Pancreas (tissue), 10 donors: ENCODE measurements around the gene GATAD2B. TPM values are rescaled to one million over a fixed set of nuclear protein-coding genes. Genes with fewer than 3 reads are reported as not detected.
A peak's percentile ranks its signal among the peaks of the same experiment; 100 is the strongest.

Experiments used
- ATAC-seq, 4 donors: fragments of 200-7000 bp; cut with Tn5 transposase; one replicate each; pipeline versions ENCODE4 v1.8.0 to v1.9.1; 2020; ENCODE audit warnings: mild to moderate bottlenecking in 4 of 4, moderate library complexity in 4 of 4
- DNase-seq, 6 donors: peaks; one replicate each; pipeline ENCODE4 v3.0.0-alpha.2; 2020
- FAIRE-seq: peaks from 2 replicates; lab custom pipeline; 2012; peaks lifted over from hg19 to GRCh38; lab: Jason Lieb, UNC
- H3K27ac ChIP-seq, 4 donors: fragments of 200-600 bp; sonication (generic); 1 replicate in 3 of 4; 2 replicates in 1 of 4; pipeline versions ENCODE4 v1.5.0 to v1.8.0; 2020
- H3K27me3 ChIP-seq, 4 donors: fragments of 200-600 bp; one replicate each; pipeline ENCODE4 v1.8.0; 2021
- H3K36me3 ChIP-seq, 3 donors: fragments of 200-600 bp; sonication (generic) in 1 of 3; one replicate each; pipeline versions ENCODE4 v1.5.0 to v1.8.0; 2020 to 2021
- H3K4me1 ChIP-seq, 3 donors: fragments of 200-600 bp; one replicate each; pipeline ENCODE4 v1.8.0; 2021
- H3K4me3 ChIP-seq, 4 donors: fragments of 200-600 bp; sonication (generic) in 2 of 4; one replicate each; pipeline versions ENCODE4 v1.5.0 to v1.8.0; 2020 to 2021
- H3K9me3 ChIP-seq, 4 donors: fragments of 200-600 bp; one replicate each; pipeline ENCODE4 v1.8.0; 2021
- CTCF ChIP-seq, 4 donors: fragments of 200-600 bp; sonication (generic) in 3 of 4; IDR thresholded peaks; one replicate each; pipeline versions ENCODE4 v1.5.0 to v1.8.0; 2021; ENCODE audit warnings: antibody characterized with exemption in 4 of 4
- WGBS, 2 donors: extraction: QIAGEN DNeasy Blood & Tissue Kit; methylation state at CpG; one replicate each; pipeline ENCODE4 v1.1.7; 2013; 5-methylcytosine and 5-hydroxymethylcytosine counted together
- intact Hi-C, 3 donors: fragments of 100-400 bp; cut with DNase I; formaldehyde crosslinking; loops; one replicate each; pipeline versions ENCODE4 v1.11.1 to v1.14.2; 2022
- polyA plus RNA-seq, 2 donors: library from polyadenylated mRNA; stranded (reverse); fragments of 200-250 nt; gene quantifications; one replicate each; pipeline ENCODE4 v1.2.3, GENCODE V29; 2013
- total RNA-seq, 6 donors: library from RNA; stranded (reverse); fragmentation: NEBNext Ultra II Directional in 4 of 6; extraction: Animal tissue kit (Norgen Biotek cat#: 25700) in 4 of 6; gene quantifications; one replicate each; pipeline versions ENCODE4 v1.2.1 to v1.2.4, GENCODE V29; 2021 to 2023
- donor health status: healthy with polysubstance abuse.
- donor health status: DM: no; HTN: no; CAD: no; lungs with moderate emphysema.
- donor health status: DM: no; HTN: no; CAD: no.
- donor health status: control.
- donor health status: control.
- donor health status: Bipolar disorder and iron deficiency.
- donor health status: DM: yes; HTN: yes; CAD: no.
- donor health status: DM: no; HTN: no; CAD: no.
- donor health status: DM: no; HTN: no; CAD: no.
- donor health status: DM: yes; HTN: yes; CAD: no.

Gene GATAD2B
- total and polyA plus RNA-seq, 8 donors, result 4.8 to 27.1 (median 16.2) TPM

DNA sequence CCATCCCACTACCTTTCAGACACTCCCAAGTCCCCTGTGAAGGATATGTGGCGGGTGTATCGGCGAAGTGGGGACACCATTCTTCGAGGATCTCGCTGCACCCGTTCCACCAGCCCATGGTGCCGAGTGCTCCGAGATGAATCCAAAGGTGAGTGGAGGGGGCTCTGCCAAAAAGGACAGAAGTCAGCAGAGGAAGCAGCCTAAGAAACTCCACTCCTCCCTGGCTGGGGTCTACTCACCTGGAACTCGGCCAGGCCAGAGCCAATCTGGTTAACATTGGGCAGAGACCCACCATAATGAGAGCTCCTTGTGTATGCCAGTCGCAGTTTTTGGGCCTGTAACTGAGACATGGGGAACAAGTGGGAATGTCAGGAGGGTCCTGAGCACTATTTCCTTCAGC lies 32.1 kb upstream of the GATAD2B start:
- DNase-seq (peak in 1 of 6 donors; percentile 55), ATAC-seq (no peak), FAIRE-seq (no peak)
- H3K27ac ChIP-seq, result no peak overlapping the region
- peaks cover 0 to 13% (median 4%) of the 10 kb centered on the region in 3 donors for H3K4me1 ChIP-seq
- 90 to 95% methylated on average over 10 of the region's 10 CpGs for WGBS, 2 donors
- intact Hi-C loops, result no loop called here
- no peaks in the 10 kb centered on the region for H3K27me3 ChIP-seq
- peaks cover 0 to 28% (median 6%) of the 10 kb centered on the region in 3 donors for H3K36me3 ChIP-seq
- no peak overlapping the region for H3K4me3 ChIP-seq
- TF ChIP-seq CTCF (IDR thresholded peaks at IDR 0.05), result no peak
- H3K9me3 ChIP-seq, result no peaks in the 10 kb centered on the region

DNA sequence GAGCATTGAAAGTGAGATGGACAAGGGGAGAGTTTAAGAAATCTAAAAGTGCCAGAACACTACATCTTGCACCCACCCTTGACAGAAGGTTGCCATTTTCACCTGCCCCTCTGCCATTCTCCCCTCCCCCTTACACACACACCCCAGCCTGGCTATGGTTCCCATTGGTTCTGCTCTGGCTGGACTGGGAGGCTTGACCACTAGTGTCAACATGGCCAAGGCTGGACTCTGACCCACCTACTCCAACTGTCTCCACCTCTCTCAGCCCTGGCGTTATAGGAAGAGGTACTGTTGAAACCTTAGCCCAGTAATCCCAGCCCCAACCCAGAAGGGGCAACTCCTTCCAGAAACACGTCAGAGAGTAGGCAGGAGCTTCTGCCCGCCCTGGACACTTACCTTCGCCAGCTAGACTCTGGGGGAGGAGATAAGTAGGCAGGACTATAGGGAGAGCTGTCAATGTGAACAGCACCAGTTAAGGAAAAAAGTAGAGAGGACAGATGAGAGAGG lies 31.1 kb upstream of the GATAD2B start:
- no peak overlapping the region for H3K4me3 ChIP-seq
- peak in 1 of 6 donors; percentile 9 for DNase-seq
- no peaks in the 10 kb centered on the region for H3K27me3 ChIP-seq
- FAIRE-seq, result no peak
- WGBS, 2 donors, result 71% methylated on average over 4 of the region's 4 CpGs
- ATAC-seq, result no peak
- no peaks in the 10 kb centered on the region for H3K9me3 ChIP-seq
- TF ChIP-seq CTCF (IDR thresholded peaks at IDR 0.05), result no peak
- H3K4me1 ChIP-seq, result peaks cover 0 to 13% (median 4%) of the 10 kb centered on the region in 3 donors
- intact Hi-C loops, result no loop called here
- H3K27ac ChIP-seq, result no peak overlapping the region
- H3K36me3 ChIP-seq, result peaks cover 0 to 28% (median 6%) of the 10 kb centered on the region in 3 donors

DNA sequence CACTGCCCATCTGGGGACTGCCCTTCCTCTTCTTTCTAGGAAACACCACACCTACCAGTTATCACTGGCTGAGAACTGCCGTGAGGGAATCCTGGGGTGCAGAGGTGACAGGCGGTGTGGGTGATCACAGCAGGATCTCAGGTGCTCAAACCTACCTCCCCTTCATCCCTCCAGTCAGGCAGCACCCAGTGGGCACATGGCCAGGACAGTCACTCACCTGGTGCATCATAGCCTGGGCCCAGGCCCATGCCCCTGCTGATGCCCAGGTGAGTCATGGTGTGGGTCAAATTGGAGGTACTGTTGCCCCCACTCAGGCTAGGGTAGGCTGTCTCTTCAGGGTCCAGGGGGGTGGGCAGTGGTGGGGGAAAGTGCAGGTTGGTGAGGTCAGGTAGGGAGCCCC lies 29.0 kb upstream of the GATAD2B start:
- intact Hi-C loops, result no loop called here
- no peak for FAIRE-seq

DNA sequence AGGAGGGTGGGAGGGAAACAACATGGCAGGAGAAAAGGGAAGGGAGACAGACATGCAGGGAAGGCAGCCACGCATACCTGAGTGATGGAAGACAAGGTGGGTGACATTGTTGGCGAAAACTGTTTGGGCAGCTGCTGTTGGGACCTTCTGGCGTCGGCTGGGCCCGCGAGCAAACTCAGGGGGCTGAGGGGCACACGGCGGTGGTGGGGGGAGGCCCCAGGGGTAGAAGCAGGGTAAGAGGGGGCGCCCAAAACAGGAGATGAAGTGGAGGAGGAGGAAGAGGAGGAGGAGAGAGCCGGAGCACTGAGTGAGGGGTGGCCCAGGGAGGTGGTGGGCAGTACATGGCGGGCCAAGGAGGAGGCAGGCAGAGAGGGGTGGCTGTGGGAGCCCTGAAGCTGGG lies 28.4 kb upstream of the GATAD2B start:
- ATAC-seq (no peak), DNase-seq (peak in 1 of 6 donors; percentile 34), FAIRE-seq (no peak)
- Histone ChIP-seq H3K27ac (no peak overlapping the region), H3K9me3 (no peaks in the 10 kb centered on the region), H3K4me3 (no peak overlapping the region), H3K36me3 (peaks cover 0 to 39% (median 6%) of the 10 kb centered on the region in 3 donors), H3K4me1 (peaks cover 0 to 3% (median 0%) of the 10 kb centered on the region in 3 donors), H3K27me3 (no peaks in the 10 kb centered on the region)
- TF ChIP-seq CTCF (IDR thresholded peaks at IDR 0.05), result no peak
- 90 to 92% methylated on average over 11 of the region's 11 CpGs for WGBS, 2 donors
- intact Hi-C loops, result no loop called here

More for the DNA sequence above, 29.0 kb upstream of the GATAD2B start:
- DNase-seq (peak in 1 of 6 donors; percentile 52), ATAC-seq (no peak)
- H3K9me3 ChIP-seq, result no peaks in the 10 kb centered on the region
- 87 to 91% methylated on average over 2 of the region's 2 CpGs for WGBS, 2 donors
- peaks cover 0 to 7% (median 0%) of the 10 kb centered on the region in 3 donors for H3K4me1 ChIP-seq
- no peak overlapping the region for H3K27ac ChIP-seq
- H3K36me3 ChIP-seq, result peaks cover 0 to 39% (median 6%) of the 10 kb centered on the region in 3 donors
- no peak overlapping the region for H3K4me3 ChIP-seq
- H3K27me3 ChIP-seq, result no peaks in the 10 kb centered on the region
- TF ChIP-seq CTCF (IDR thresholded peaks at IDR 0.05), result no peak

- 9 to 11% methylated on average over 23 to 28 of the region's 28 CpGs for WGBS, 2 donors
- intact Hi-C loops, result loop anchor here in 1 of 3 donors (10.0 kb wide), 2 partner anchors 122 to 152 kb away; no protein-coding TSS in a partner anchor
- TF ChIP-seq CTCF (IDR thresholded peaks at IDR 0.05), result peak; percentile 89 to 96 (median 96)
- DNase-seq (peak; percentile 78 to 93 (median 85)), ATAC-seq (peak; percentile 90 to 93 (median 91)), FAIRE-seq (no peak)
- peaks cover 0 to 29% (median 0%) of the 10 kb centered on the region in 3 donors for H3K36me3 ChIP-seq
- H3K27me3 ChIP-seq, result no peaks in the 10 kb centered on the region
- no peaks in the 10 kb centered on the region for H3K9me3 ChIP-seq
- peak within 1 kb of the TSS; percentile 85 to 97 (median 94) for H3K4me3 ChIP-seq
- H3K4me1 ChIP-seq, result no peaks in the 10 kb centered on the region
- peak within 1 kb of the TSS; percentile 76 to 93 (median 89) for H3K27ac ChIP-seq
Observed at GRCh38 chr1:153946622-153947241, 24.0 kb upstream of the GATAD2B start, which contains the start of gene DENND4B. TSS of gene DENND4B (minus strand) at chr1:153946718. CDS start at chr1:153944374, 2,344 bp downstream.
